ENCODE results near the gene XXYLT1.
A peak's percentile ranks its signal among the peaks of the same experiment; 100 is the strongest.
"Not testable (repeated sequence)": the region's sequence is repeated elsewhere in the genome, so short reads cannot be mapped to it uniquely, and the experiment has no call there.

The XXYLT1 gene, protein sequence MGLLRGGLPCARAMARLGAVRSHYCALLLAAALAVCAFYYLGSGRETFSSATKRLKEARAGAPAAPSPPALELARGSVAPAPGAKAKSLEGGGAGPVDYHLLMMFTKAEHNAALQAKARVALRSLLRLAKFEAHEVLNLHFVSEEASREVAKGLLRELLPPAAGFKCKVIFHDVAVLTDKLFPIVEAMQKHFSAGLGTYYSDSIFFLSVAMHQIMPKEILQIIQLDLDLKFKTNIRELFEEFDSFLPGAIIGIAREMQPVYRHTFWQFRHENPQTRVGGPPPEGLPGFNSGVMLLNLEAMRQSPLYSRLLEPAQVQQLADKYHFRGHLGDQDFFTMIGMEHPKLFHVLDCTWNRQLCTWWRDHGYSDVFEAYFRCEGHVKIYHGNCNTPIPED

GRCh38 chr3:195270817-195271409 is at the start of gene XXYLT1:
Gene XXYLT1, minus strand, starts transcription at chr3:195271159. Its CDS starts 101 bp downstream, at chr3:195271058.
- peak; percentile 90 to 91 for DNase-seq

- no peak for DNase-seq
Measured at GRCh38 chr3:195319060-195319459, 48.1 kb upstream of the XXYLT1 start.

- DNase-seq, result no peak
Measured at GRCh38 chr3:195312714-195313113, 41.8 kb upstream of the XXYLT1 start.

GRCh38 chr3:195307711-195308110 is 36.8 kb upstream of the XXYLT1 start:
- DNase-seq, result no peak

DNA sequence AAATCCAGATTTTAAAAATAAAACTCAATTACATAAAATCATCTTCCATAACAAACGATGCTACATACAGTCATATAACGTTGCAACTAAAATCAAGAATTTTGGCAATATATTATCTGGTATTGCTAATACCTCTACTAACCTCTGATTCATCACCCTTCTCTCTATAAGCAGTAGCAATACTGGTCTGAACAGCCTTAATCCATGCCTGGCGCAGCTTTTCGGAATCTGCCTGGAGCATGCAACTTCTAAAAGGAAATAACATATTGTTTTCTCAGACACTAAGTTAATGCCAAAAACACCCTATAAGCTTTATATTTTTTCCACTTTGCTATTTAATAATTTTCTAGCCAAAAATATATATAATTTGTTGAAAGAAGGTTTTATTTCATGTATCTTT is 35.4 kb upstream of the XXYLT1 start:
- DNase-seq, result no peak

- no peak for DNase-seq
Measured at GRCh38 chr3:195302431-195302830, 31.5 kb upstream of the XXYLT1 start.

GRCh38 chr3:195297446-195297845 is 26.5 kb upstream of the XXYLT1 start:
- no peak for DNase-seq

DNA sequence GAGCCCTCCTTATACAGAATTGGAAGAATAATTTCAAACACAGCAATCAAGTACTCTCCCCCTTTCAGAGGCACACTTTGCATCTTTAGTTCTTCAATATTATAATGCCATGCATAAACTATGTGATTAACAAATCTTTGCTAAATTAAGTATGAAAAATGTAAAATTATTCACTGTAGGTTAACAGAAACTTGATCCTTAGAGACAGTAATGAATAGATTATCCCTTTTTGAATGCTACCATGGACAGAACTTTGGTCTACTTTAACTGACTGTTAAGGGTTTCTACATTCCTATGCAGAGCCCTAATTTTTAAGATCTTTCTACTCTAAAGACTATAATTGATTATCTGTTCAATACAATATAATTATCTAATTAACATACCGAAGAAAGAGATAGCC is 25.7 kb upstream of the XXYLT1 start:
- no peak for DNase-seq

- DNase-seq, result no peak
Measured at GRCh38 chr3:195291121-195291520, 20.2 kb upstream of the XXYLT1 start.

DNA sequence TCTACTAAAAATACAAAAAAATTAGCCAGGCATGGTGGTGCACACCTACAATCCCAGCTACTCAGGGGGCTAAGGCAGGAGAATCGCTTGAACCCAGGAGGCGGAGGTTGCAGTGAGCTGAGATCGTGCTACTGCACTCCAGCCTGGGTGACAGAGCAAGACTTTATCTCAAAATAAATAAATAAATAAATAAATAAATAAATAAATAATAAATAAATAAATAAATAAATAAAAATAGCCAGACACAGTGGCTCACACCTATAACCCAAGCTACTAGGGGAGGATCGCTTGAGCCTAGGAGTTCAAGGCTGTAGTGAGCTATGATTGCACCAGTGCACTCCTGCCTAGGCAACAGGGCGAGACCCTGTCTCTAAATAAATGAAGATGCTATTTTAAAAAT is 19.7 kb upstream of the XXYLT1 start:
- not testable (repeated sequence) for DNase-seq

GRCh38 chr3:195286115-195286872 is 15.3 kb upstream of the XXYLT1 start:
- no peak for DNase-seq

- no peak for DNase-seq
Measured at GRCh38 chr3:195285372-195285771, 14.4 kb upstream of the XXYLT1 start.

GRCh38 chr3:195284842-195285241 is 13.9 kb upstream of the XXYLT1 start:
- DNase-seq, result no peak

GRCh38 chr3:195282961-195283360 is 12.0 kb upstream of the XXYLT1 start:
- no peak for DNase-seq

- no peak for DNase-seq
Measured at GRCh38 chr3:195274259-195274966, 3.5 kb upstream of the XXYLT1 start.

GRCh38 chr3:195271410-195272243 is 668 bp upstream of the XXYLT1 start:
- DNase-seq, result peak; percentile 92 to 93

DNA sequence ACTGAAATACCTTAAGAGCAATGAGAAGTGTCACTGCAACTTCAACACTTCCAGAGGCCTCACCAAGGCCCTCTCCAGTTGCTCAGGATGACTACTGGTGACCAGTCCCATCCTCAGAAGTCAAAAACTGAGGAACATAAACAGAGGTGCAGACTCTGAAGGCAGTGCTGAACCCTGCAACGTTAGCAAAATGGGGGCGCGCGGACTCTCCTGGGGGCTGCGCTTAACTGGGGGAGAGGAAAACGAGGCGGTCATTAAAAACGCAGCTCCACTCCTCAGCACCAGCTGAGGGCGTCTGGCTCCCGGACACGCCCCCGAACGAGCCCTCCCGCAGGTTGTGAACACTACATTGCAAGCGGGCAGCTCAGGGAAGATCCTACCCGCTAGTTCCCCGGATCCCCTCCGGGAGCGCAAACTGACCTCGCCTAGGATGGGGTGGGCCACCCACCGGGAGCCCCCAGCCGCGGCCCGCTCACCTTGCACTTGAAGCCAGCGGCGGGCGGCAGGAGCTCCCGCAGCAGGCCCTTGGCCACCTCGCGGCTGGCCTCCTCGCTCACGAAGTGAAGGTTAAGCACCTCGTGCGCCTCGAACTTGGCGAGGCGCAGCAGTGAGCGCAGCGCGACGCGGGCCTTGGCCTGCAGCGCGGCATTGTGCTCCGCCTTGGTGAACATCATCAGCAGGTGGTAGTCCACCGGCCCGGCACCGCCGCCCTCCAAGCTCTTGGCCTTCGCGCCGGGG is 711 bp downstream of the XXYLT1 start:
- DNase-seq, result peak; percentile 49 to 61

DNA sequence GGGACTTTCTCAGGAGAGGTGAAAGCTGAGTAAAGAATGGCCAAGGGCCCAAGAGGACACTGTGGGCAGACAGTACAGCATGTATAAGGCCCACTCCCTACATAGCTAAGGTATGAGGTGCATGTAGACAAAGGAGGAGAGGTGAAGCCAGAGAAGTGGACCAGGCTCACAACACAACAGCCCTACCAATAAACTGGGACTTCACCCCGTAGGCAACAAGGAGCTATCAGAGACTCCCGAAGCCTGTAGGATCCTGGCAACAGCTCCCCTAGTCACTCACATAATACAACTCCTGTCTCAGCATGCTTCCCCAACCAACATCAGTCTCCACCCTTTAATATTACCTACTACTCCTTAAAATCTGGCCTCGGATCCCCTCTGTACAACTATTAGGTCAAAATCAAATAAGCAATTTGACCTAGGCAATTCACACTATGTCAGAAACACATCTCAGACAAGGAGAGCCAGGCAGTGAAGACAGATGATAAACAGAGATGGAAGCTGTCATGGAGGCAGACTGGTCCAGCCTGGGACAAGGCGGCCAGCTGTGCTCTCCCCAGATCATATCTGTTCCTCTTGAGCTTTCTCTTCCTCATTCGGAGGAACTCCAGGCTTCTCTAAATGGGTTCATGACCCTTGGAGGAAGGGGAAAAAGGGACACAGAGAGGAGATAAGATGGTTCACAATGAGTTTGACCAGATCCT is 1.4 kb downstream of the XXYLT1 start:
- DNase-seq, result no peak

- DNase-seq, result no peak
Measured at GRCh38 chr3:195268576-195269309, 2.2 kb downstream of the XXYLT1 start.

GRCh38 chr3:195267096-195267495 is 3.9 kb downstream of the XXYLT1 start:
- DNase-seq, result no peak
